HG03175 (cell line): Measurements from ENCODE around the gene PRAME.

ENCODE experiments used
- ATAC-seq: cut with Tn5 transposase; IDR thresholded peaks from one replicate; pipeline ENCODE4 v1.9.1; 2021; ENCODE audit warnings: mild to moderate bottlenecking, moderate library complexity; ENCODE audit not compliant: unreplicated experiment

PRAME gene

DNA sequence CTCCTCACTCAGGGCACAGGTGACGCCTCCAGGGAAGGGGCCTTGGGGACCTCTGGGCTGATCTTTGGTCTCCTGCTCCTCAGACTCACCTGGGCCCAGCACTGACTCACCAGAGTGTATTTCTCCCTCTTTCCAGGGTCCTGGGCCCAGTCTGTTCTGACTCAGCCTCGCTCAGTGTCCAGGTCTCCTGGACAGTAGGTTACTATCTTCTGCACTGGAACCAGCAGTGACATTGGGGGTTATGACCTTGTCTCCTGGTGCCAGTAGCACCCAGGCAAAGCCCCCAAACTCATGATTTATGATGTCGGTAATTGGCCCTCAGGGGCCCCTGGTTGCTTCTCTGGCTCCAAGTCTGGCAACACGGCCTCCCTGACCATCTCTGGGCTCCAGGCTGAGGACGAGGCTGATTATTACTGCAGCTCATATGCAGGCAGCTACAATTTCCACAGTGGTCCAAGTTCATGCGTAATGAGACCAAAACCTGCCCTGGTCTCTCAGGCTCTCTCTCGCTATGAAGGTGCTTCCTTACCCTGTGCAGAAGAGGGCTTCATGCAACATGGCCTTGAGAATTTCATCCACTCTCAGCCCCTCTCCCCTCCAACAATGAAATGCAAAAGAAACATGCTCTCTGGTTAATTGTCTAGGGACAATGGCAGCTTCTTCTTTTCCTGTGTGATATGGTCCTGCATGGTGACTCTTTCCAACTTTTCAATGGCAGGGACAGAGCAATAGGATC is 21.0 kb upstream of the PRAME start:
- no peak for ATAC-seq

DNA sequence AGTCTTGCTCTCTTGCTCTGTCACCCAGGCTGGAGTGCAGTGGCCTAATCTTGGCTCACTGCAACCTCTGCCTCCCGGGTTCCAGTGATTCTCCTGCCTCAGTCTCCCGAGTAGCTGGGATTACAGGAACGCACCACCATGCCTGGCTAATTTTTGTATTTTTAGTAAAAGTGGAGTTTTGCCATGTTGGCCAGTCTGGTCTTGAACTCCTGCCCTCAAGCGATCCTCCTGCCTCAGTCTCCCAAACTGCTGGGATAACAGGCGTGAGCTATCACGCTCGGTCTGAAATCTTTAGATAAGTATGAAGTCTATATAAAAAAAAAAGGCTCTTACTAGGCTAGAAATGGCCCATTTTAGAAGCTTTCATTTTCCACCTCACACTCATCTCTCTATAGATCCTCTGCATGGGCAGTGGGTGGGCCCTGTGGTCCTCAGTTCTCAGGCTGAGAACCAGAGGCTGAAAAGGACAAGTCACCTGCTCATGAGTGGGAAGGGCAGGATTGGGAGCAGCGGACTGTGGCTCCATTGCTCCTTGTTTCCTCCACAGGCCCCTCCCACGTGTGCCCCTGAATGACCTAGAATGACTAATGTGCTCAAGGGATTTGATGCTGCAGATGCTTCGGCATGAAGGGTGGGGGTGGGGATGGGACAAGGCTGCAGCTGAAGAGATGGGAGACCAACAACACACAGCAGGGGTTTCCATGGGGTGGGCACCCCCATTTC is 19.8 kb upstream of the PRAME start:
- no peak for ATAC-seq

DNA sequence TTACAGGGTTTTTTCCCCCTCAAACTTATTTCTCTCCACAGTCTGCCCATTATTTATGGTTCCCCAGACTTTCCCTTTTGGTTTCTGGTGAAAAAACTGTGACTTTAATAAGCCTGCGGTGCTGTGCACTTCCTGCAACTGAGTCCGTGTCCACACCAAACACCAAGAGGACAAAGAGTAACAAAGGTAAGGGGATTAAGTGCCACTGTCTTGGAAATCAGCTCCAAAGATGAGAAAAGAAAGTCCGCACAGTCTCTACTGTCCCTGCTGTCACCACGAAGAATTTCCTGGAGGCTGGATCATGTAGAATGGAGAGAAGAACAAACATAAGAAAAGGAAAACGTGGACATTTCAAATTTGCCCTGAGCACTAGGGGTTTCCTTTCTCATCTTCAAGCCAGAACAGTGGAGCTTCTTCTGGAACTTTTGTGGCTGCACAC is 17.9 kb upstream of the PRAME start:
- ATAC-seq: no peak

GRCh38 chr22:22576244-22576988 is 17.4 kb upstream of the PRAME start:
- no peak for ATAC-seq

DNA sequence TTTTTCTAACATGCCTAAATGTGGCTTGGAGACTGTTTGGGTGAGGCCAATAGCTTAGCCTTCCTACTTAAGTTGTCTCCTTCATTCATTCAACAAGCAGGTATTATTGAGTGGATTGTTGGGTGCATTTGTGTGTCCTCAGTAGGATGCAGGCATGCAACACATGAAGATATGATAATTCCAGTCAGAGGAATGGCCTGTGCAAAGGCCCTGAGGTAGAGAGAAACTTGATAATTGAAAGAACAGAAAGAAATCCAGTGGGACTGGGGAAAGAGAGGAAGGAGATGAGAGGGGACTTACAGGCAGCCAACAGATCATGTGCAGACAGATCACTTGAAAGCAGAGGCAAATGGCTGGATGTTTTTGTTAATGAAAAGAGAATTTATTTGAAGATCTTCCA is 15.3 kb upstream of the PRAME start:
- ATAC-seq: no peak

- ATAC-seq: no peak
These were observed 14.2 kb upstream of the PRAME start for GRCh38 chr22:22573047-22573889.

- no peak for ATAC-seq
These were observed 12.8 kb upstream of the PRAME start for GRCh38 chr22:22571862-22572261.

DNA sequence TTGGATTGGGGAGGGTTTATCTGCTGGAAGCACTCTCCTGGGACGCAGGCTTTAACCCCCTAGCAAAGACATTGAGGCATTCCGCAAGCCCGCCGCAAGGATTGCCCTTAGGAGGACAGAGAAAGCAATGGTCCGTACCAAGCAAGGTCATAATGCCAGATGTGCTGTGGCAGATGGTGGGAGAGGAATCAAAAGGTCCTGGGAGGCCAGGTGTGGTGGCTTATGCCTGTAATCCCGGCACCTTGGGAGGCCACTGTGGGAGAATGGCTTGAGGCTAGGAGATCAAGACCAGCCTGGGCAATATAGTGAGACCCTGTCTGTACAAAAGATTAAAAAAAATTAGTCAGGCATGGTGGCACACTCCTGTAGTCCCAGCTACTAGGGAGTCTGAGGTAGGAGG is 12.4 kb upstream of the PRAME start:
- no peak for ATAC-seq

- ATAC-seq: no peak
These were observed 10.2 kb upstream of the PRAME start for GRCh38 chr22:22569218-22569617.

DNA sequence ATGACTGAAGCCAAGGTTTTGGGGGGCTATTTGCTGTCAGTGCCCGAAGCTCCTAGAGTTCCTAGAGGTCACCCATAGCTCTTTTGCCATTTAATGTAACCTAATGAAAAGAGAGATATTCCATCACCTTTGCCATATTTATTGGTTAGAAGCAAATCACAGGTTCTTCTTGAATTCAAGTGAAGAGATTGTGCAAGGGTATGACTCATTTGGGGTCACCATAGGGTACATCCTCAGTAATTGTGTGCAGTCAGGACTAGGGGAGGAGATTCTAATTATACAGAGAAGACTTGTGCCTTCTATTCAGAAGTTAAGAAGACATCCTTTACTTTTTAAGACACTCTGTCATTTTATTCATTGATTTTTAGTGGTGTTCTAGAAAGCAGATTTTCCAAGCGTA is 6.9 kb upstream of the PRAME start:
- ATAC-seq: no peak

DNA sequence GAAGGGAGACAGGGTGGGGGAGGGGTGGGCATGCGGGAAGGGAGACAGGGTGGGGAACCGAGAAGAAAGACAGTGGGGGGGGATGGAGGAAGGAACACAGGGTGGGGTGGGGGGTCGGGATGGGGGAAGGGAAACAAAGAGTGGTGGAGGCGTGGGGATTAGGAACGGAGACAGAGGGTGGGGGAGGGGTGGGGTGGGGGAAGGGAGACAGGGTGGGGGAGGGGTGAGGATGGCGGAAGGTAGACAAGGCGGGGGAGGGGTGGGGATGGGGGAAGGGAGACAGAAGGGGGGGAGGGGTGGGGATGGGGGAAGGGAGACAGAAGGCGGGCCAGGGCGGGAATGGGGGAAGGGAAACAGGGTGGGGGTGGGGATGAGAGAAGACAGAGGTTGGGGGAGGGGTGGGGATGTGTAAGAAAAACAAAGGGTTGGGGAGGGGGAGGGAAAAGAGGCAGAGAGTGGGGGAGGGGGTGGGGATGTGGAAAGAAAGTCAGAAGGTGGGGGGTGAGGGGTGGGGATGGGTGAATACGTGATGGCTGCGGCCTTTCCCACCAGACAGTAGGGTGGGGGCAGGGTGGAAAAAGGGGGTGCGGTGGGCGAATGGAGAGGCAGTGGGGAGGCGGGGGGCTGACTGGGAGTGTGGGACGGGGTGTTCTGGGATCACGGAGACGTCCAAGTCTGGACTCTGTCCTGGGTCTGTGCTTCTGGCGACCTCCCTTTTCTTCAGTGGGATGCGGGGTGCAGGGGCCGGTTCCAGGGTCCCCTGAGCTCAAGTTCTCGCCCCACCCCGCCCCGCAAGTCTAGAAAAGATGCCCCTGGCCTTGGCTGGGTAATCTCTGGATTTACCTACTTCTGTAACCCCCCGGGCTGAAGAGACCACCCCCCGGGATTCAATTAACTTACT is 744 bp downstream of the PRAME start:
- ATAC-seq: no peak

GRCh38 chr22:22556995-22557925 is 1.8 kb downstream of the PRAME start:
- no peak for ATAC-seq

GRCh38 chr22:22556578-22556977 is 2.5 kb downstream of the PRAME start:
- no peak for ATAC-seq

- ATAC-seq: no peak
These were observed 3.5 kb downstream of the PRAME start for GRCh38 chr22:22555596-22555995.

GRCh38 chr22:22554587-22555284 is 4.3 kb downstream of the PRAME start:
- ATAC-seq: no peak

DNA sequence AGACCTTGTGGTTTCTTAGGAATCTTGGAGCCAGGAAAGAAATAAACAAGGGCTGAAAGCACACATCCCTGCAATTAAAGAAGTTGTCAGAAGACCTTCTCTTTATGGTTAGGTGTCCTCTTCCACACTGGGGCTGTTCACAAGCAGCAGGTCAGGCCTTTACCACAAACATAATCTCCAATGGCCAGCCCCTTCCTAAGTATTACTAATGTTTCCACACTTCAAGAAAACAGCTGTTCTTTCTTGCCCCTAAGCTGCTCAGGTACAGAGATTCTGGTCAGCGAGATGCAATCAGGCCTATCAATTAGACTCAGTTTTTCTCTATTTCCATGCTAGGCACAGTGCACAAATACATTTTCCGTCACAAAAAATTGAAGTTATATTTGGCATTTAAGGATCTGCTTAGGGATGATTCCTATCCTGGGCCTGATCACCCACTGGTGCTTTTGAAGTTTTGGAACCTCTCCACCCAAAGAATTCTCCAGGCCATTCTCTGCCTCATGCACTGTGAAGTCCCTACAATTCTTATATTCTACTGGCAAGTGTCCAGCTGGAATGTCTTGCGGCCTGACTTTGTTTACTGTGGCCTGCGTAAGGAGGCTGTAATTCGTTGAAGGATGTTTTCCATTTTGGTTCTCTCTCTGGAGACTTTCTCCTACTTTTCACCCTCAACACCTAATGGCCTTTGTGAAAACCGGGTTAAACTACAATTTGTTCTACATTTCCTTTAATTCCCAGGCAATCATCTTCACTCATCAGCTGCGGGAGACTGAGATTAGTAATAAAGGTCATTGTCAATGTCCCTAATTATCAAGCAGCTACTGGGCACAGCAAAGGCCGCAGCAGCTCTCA is 5.1 kb downstream of the PRAME start:
- ATAC-seq: no peak

DNA sequence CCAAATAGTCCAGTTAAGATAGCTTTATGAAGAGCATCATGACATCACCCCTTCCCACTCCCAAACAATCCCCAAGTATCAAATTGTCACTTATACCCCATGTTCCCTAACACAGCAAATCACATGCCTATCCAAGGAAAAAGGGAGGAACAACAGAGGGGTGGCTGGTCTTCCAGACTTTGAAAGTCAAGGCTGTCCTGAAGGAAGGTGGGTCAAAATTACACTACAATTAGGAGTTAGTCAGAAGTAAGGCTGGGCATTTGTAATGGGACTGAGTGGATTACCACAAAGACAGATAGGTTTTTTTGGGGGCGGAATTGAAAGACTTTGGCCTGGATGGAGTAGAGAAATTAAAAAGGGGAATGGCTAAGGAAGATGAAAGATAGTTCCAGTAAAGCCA is 5.9 kb downstream of the PRAME start:
- no peak for ATAC-seq
